ENCODE results near the gene NMS.

The NMS gene

DNA sequence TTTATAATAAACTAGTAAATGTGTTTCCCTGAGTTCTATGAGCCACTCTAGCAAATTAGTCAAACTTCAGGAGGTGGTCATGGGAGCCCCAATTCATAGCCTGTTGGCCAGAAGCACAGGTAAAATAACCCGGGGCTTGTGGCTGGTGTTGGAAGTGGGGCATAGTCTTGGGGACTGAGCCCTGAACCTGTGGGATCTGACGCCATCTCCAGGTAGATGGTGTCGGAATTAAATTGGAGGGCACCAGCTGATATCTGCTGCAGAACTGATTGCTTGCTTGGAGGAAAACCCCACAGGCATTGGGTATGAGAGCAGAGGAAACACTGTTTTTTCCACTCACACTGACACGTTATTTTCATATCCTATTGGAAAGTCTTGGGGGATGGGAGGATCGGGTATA is 14.1 kb downstream of the NMS start:
- no peak for DNase-seq (ENCODE audit: low spot score)

DNA sequence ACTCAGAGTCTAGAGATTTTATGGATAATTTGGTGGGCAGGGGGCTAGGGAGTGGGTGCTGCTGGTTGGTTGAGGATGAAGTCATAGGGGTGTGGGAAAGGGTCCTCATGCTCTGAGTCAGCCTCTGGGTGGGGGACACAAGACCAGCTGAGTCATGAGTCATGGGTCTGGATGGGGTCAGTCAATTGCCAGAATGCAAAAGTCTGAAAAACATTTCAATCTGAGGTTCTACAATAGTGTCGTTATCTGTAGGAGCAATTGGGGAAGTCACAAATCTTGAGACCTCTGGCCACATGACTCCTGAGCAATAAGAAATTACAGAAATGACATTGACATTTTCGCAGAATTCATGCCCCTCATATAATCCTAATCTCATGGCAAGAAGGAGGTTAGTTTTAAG is 15.1 kb downstream of the NMS start:
- no peak for DNase-seq (ENCODE audit: low spot score)

DNA sequence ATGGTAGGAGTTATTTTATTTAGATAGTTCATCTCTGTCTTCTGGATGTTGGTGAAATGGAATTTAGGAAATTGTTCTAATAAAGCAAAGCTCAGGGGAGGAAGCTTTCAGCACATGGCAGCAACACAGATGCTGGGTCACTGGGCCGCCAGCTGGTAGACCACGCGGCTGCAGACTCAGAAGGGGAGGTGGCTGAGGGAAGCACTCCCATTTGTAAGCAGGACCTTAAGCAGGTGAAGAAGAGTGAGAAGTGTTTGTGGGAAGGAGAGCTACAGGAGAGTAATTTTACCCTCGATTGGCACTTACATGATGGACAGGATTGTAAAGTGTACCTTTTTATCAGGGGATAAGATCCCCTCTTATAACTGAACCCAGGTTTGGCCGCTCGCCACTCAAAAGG is 24.4 kb downstream of the NMS start:
- DNase-seq (ENCODE audit: low spot score) = no peak

GRCh38 chr2:100502782-100503181 is 32.5 kb downstream of the NMS start:
- DNase-seq (ENCODE audit: low spot score) = no peak

DNA sequence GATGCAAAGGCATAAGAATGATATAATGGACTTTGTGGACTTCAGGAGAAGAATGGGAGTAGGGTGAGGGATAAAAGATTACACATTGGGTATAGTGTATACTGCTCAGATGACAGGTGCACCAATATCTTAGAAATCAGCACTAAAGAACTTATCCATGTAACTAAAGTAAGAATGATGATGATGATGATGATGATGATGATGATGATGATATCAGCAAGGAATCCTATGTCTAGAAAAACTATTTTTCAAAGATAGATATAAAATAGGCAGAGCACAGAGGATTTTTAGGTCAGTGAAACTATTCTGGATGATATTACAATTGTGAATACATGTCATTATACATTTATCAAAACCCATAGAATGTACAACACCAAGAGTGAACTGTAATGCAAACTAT is 34.3 kb downstream of the NMS start:
- DNase-seq (ENCODE audit: low spot score) = no peak

DNA sequence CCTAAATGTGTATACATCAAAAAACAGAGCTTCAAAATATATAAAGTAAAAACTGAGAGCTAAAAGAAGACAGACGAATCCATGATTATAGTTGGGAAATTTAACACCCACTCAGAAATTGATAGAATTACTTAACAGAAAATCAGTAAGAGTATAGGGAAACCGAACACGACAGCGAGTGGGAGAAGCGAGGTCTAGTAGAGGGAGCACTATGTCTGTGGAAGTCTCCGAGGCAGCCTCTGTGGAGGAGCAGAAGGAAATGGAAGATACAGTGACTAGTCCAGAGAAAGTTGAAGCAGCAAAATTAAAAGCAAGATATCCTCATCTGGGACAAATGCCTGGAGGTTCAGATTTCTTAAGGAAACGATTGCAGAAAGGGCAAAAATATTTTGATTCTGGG is 38.8 kb downstream of the NMS start:
- DNase-seq (ENCODE audit: low spot score) = no peak

DNA sequence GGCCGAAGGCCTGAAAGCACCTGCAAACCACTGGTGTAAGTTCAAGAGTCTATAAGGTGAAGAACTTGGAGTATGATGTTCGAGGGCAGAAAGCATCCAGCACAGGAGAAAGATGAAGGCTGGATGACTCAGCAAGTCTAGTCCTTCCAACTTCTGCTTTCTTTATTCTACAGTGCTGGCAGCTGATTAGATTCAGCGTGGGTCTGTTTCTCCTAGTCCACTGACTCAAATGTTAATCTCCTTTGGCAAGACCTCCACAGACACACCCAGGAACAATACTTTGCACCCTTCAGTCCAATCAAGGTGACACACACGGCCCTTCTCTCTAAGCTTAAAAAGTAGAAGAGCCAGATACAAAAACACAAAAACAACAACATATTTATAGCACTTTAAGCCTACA is 43.4 kb downstream of the NMS start:
- no peak for DNase-seq (ENCODE audit: low spot score)

DNA sequence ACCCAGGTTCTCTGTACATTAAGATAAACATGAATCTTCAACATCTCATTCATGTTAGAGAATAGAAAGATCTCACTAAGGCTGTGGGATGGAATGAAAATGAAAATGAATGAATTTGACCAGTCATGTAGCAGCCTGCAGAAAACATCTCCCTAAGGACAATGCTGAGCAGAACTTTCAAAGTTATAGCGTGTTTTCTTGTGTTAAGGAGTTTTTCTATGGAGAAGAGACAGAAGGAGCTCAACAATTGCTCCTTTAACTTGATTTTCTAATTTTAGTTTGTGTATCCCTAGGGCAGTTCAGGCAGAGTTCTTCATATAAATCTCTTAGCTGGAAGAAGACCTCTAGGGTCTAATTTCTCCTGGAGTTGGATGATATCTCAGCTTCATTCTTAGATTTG is 47.3 kb downstream of the NMS start:
- DNase-seq (ENCODE audit: low spot score) = no peak

- DNase-seq (ENCODE audit: low spot score) = no peak
Observed at GRCh38 chr2:100518801-100519200, 48.5 kb downstream of the NMS start.

GRCh38 chr2:100520224-100520623 is 49.9 kb downstream of the NMS start:
- no peak for DNase-seq (ENCODE audit: low spot score)

- no peak for DNase-seq (ENCODE audit: low spot score)
Observed at GRCh38 chr2:100522430-100522829, 52.1 kb downstream of the NMS start.

DNA sequence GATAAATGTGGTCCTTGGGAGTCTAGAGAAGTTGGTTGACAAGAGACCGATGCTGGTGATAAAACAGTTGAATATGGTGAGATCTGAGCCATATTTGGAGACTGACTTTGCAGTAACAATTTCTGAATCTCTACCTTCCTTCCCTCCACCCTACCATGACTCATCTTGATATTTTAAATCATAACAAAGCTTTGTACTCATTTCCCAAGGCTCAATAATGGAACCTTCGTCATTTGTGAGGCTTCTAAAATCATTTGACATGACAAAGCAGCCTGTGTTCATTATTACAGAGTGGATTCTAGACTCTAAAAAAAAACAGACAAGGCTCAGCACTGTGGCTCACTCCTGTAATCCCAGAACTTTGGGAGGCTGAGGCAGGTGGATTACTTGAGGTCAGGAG is 54.0 kb downstream of the NMS start:
- DNase-seq (ENCODE audit: low spot score) = no peak

DNA sequence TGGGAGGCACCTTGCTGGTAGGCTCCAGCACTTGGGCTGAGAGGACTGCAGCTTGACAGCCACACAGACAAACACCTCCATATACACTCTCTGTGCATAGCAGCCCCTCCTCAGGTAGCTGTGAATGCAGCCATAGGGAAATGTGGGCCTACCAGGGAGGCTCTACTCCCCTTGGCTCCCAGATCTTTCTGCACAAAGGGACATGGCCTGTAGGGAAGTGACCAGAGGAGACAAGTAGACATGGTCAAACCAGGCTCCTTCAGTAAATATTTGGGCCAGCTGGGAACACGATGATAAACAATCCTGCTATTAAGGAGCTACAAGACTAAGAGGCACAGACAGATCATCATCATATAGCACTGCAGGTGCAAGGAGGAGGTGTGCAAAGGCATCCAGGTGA is 56.6 kb downstream of the NMS start:
- no peak for DNase-seq (ENCODE audit: low spot score)

DNA sequence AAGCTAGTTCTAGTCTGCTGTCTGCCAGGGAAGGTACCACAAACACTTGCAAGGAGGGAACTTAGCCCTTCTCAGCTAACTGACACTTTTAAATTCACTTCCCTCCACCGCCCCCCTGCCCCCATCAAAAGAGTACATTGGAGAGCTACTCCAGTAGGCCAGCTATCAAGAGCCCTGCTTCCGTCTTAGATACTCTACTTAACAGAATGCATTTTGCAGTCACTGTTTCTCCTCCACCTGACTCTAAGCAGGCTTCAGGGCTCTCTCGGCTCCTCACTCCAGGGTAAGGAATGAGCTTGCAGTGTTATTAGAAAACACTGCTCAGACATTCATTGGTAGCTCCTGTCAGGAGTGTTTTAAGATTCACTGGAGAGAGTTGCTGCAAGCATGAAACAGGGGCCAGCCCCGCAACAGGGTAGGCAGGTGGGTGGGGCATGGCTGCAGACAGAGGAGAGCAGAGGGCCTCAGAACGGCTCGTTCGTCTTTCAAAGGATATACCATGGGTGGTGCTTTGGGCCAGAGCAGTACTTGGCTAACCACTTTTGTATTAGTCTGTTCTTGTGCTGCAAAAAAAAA is 57.2 kb downstream of the NMS start:
- no peak for DNase-seq (ENCODE audit: low spot score)

- no peak for DNase-seq (ENCODE audit: low spot score)
Observed at GRCh38 chr2:100529176-100529575, 58.9 kb downstream of the NMS start.

GRCh38 chr2:100529900-100530299 is 59.6 kb downstream of the NMS start:
- no peak for DNase-seq (ENCODE audit: low spot score)
